HG03196 (cell line): ENCODE results near the gene ACADM.
"Not testable (repeated sequence)": the region's sequence is repeated elsewhere in the genome, so short reads cannot be mapped to it uniquely, and the experiment has no call there.

Experiments
- ATAC-seq: cut with Tn5 transposase; IDR thresholded peaks from one replicate; pipeline ENCODE4 v1.9.1; 2021; ENCODE audit not compliant: unreplicated experiment

ACADM gene

GRCh38 chr1:75733661-75734060, 9.2 kb downstream of the ACADM start:
- no peak for ATAC-seq

- ATAC-seq = no peak
These were observed 11.5 kb downstream of the ACADM start for GRCh38 chr1:75736016-75736415.

- no peak for ATAC-seq
These were observed 17.6 kb downstream of the ACADM start for GRCh38 chr1:75742047-75742625.

- peak; percentile 81 for ATAC-seq
These were observed 20.8 kb downstream of the ACADM start for GRCh38 chr1:75745276-75745675.

- ATAC-seq = not testable (repeated sequence)
These were observed 32.7 kb downstream of the ACADM start for GRCh38 chr1:75757210-75757609.

GRCh38 chr1:75758543-75758942, 34.0 kb downstream of the ACADM start:
- not testable (repeated sequence) for ATAC-seq

GRCh38 chr1:75764057-75764655, 39.6 kb downstream of the ACADM start:
- ATAC-seq = no peak

- no peak for ATAC-seq
These were observed 41.3 kb downstream of the ACADM start for GRCh38 chr1:75765697-75766355.

- ATAC-seq = no peak
These were observed 43.5 kb downstream of the ACADM start for GRCh38 chr1:75768016-75768415.

GRCh38 chr1:75770761-75771160, 46.3 kb downstream of the ACADM start:
- ATAC-seq = no peak

GRCh38 chr1:75771978-75772377, 47.5 kb downstream of the ACADM start:
- no peak for ATAC-seq

GRCh38 chr1:75777812-75778211, 53.3 kb downstream of the ACADM start:
- ATAC-seq = not testable (repeated sequence)

GRCh38 chr1:75778694-75779093, 54.2 kb downstream of the ACADM start:
- not testable (repeated sequence) for ATAC-seq

- ATAC-seq = not testable (repeated sequence)
These were observed 55.7 kb downstream of the ACADM start for GRCh38 chr1:75780183-75780582.

- not testable (repeated sequence) for ATAC-seq
These were observed 59.4 kb downstream of the ACADM start for GRCh38 chr1:75783920-75784319.

- peak; percentile 15 for ATAC-seq
These were observed 60.9 kb downstream of the ACADM start for GRCh38 chr1:75785320-75785982.

- ATAC-seq = peak; percentile 84
These were observed 61.7 kb downstream of the ACADM start, which contains the start of gene RABGGTB for GRCh38 chr1:75785983-75786853. TSS of gene RABGGTB (plus strand) at chr1:75786256. CDS start at chr1:75786272, 16 bp downstream.

- ATAC-seq = no peak
These were observed 62.5 kb downstream of the ACADM start for GRCh38 chr1:75786901-75787493.

- no peak for ATAC-seq
These were observed 63.0 kb downstream of the ACADM start for GRCh38 chr1:75787524-75787923.

GRCh38 chr1:75789988-75790387, 65.5 kb downstream of the ACADM start:
- ATAC-seq = no peak
